GM10266 (cell line): ENCODE measurements around the gene PTBP3.

Source experiments
- DNase-seq: peaks from one replicate; pipeline ENCODE4 v3.0.0; 2012; ENCODE audit errors: extremely low spot score
- TF ChIP-seq, protein P1 (sequence below): IDR thresholded peaks from 2 replicates; pipeline ENCODE4 v1.5.1; 2012; ENCODE audit warnings: mild to moderate bottlenecking, low read depth; ENCODE audit not compliant: control insufficient read depth, insufficient read depth; ENCODE audit errors: missing control alignments

The PTBP3 gene

DNA sequence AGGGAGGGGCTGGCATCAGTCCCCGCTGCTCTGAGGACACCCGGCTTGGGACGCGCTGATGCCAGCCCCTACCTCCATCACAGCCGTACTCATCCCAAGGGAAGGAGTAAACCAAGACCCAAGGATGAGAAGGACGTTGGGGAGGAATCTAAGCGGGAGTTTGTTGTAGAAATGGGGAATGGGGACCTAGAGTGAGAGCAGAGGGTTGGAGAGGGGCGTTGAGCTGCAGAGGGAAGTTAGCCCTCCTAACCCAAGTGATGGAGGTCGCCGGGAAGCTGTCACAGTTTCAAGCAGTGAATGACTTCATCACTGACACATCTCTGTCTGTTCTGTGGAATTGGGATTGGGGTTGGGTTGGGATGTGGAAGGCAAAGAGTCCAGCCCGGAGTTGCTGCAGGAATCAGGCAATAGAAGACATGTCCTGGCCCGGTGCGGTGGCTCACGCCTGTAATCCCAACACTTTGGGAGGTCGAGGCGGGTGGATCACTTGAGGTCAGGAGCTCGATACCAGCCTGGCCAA is 157.6 kb downstream of the PTBP3 start:
- no peak for DNase-seq
- TF ChIP-seq, protein P1, sequence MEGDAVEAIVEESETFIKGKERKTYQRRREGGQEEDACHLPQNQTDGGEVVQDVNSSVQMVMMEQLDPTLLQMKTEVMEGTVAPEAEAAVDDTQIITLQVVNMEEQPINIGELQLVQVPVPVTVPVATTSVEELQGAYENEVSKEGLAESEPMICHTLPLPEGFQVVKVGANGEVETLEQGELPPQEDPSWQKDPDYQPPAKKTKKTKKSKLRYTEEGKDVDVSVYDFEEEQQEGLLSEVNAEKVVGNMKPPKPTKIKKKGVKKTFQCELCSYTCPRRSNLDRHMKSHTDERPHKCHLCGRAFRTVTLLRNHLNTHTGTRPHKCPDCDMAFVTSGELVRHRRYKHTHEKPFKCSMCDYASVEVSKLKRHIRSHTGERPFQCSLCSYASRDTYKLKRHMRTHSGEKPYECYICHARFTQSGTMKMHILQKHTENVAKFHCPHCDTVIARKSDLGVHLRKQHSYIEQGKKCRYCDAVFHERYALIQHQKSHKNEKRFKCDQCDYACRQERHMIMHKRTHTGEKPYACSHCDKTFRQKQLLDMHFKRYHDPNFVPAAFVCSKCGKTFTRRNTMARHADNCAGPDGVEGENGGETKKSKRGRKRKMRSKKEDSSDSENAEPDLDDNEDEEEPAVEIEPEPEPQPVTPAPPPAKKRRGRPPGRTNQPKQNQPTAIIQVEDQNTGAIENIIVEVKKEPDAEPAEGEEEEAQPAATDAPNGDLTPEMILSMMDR, result no peak

DNA sequence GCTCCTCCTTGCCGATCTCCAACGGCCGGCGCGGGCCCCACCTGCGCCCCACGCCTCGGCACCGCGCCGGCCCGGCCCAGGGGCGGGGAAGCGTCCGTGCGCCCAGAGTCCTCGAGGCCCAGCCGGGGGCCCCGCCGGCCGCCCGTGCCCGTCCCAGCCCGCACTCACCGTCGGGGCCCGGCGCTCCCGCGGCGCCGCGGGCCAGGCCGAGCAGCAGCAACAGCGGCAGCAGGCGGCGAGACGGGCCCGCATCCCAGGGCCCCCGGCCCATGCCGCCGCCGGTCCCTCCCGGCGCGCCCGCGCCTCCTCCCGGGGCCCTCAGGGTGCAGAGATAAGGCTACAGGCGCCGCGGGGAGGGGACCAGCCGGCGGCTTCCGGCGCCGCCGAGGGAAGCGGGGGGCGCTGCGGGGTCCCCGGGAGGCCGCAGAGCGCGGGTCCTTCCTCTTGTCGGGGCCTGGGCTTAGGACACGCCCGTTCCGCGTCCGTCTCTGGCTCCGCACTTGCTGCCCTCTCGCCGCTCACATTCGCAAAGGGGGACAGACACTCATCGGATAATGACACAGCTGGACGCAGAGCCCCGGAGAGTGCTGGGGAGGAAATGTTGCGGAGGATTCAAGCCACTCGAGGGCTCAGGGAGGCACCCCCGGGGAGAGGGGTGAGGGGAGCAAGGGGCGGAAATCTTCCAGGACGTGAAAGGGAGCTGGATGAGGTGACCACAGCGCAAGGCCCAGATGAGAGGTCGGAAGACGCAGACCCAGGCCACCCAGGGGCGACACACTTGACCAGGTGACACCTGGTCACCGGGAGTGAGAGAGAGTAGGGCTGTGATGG is 158.2 kb downstream of the PTBP3 start, which contains the start of gene SUSD1:
Gene SUSD1 (minus strand): TSS at position 333 of the 831 bp plus-strand sequence. CDS start 62 bp downstream, at position 271.
- peak; percentile 80 for DNase-seq
- TF ChIP-seq, protein P1, result no peak

DNA sequence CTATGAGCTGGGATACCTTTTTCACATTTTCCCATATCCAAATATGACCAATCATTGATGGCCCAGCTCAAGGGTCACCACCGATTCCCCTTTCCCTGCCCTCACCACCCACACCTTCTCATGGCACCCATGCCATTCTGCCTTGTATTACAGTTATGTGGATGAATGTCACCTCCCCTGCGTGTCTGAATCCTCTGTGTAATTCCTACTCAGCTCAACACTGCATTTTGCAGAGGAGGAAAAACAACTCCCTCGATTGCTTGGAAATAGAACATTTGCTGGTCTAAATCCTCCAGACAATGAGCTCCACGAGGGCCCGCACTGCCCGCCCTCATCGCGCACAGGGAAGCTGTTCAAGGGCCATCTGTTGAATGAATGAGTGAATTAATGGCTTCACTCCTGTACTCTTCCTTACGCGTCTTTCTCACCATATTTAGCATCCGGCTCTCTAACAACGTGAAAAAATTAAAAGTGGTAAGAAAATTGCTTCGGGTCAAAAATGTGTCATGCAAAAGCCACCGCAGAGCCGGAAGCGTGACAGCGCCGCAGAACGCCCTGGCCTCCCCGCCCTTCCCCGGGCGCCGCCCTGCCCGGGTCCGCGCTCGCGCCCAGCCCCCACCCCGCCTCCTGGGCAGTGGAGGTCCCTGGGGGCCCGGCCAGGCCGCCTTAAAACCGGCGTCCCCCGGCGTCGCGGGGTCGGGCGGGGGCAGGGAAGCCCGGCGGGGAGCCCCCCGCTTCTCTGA is 159.0 kb downstream of the PTBP3 start:
- peak; percentile 92 for DNase-seq

DNA sequence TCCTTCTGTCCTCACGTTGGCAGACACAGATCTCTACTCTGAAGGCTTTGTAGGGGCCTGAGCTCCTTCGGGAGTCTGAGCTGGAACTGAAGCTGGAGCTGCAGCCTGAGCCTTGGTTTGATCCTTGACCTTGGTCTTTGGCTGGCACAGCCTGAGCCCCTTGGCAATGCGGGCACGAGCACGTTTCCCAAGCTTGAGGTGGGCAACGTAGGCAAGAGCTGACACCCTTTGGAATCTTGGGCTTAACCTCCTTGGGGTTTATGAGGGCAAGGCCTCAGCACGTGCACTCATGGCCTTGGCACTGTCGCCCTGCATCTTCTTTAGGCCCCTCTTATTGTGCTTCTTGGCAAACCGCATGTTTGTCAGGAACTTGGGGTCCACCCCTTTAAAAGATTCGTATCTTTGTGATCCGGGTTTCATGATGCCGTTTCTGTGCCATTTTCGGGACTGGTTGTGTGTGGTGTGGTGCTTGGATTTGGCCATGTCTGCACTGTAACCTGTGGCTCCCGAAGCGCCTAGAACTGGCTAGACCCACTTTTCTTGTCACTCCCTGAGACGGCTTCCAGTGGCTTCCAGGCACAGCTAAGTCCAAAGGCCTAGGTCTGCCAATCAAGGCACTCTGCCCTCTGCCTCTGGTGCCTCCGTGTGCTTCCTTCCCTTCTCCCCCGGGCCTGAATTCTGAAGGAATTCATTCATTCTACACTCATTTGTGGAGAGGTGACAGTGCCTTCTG is 159.8 kb downstream of the PTBP3 start:
- TF ChIP-seq, protein P1, result no peak
- no peak for DNase-seq

More for the DNA sequence above, 159.0 kb downstream of the PTBP3 start:
- TF ChIP-seq, protein P1, result no peak

DNA sequence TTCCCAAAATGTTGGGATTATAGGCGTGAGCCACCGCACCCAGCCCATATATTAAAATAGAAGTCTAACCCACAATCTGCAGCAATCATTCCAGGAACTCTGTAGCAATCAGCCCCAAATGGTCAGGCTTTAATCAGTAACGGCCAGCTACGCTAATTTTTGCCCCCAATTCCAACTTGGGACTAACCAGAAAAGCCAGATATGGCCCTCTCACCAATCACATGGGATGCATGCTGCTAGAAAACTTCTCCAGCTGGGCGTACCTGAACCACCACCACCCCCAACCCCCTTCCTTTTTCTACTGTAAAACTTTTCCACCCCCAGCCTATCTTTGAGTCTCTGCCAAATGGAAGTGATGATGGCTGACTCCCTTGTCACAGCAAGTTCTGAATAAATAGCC is 162.5 kb downstream of the PTBP3 start:
- no peak for DNase-seq
- TF ChIP-seq, protein P1, result no peak

DNA sequence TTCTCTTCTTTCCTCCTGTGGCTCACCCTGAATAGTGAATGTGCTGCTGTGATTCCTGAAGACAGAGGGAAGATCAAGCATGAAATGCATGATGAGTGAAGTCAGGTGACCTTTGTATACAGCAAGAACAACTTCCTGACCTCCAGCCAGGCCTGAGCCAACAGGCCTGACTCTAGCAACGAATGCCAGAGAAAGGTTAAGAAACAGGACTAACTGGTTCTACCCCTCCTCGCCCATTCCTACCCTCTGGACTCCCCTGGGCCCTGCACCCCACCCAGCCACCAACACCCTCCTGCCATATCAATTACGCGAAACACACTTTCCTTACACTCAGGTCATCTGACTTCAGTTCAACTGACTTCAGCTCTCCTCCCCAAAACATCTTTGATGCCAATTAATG is 163.2 kb downstream of the PTBP3 start:
- TF ChIP-seq, protein P1, result no peak
- no peak for DNase-seq
